H1 (cell line): ENCODE data around the gene ID2. TPM values are rescaled to one million over a fixed set of nuclear protein-coding genes. Genes with fewer than 3 reads are reported as not detected.

Source experiments
- ATF2 ChIP-seq: IDR thresholded peaks from 2 replicates; pipeline ENCODE4 v1.6.1; 2012; ENCODE audit warnings: low read length, inconsistent platforms
- CHD1 ChIP-seq: IDR thresholded peaks from 2 replicates; pipeline ENCODE4 v1.6.1; 2012; ENCODE audit warnings: low read depth, low read length, improper control_type of control experiment
- CHD2 ChIP-seq: IDR thresholded peaks from 2 replicates; pipeline ENCODE4 v1.6.1; 2012; ENCODE audit warnings: low read length, improper control_type of control experiment
- CTBP2 ChIP-seq: IDR thresholded peaks from 2 replicates; pipeline ENCODE4 v1.7.0; 2011; ENCODE audit warnings: borderline replicate concordance, mild to moderate bottlenecking, moderate library complexity, mixed read lengths, low read length; ENCODE audit not compliant: insufficient read depth, insufficient read length
- GABPA ChIP-seq: IDR thresholded peaks from 2 replicates; pipeline ENCODE4 v1.6.1; 2011; ENCODE audit warnings: mild to moderate bottlenecking, low read length, moderate library complexity, borderline replicate concordance; ENCODE audit not compliant: insufficient read depth
- GTF2F1 ChIP-seq: IDR thresholded peaks from 2 replicates; pipeline ENCODE4 v1.6.1; 2012; ENCODE audit warnings: low read depth, low read length, improper control_type of control experiment, borderline replicate concordance
- POLR2A ChIP-seq, 2 experiments: IDR thresholded peaks; 1 replicate in 1 of 2; 2 replicates in 1 of 2; pipeline ENCODE4 v1.6.1; 2011; ENCODE audit warnings: low read depth in 2 of 2, low read length in 2 of 2, mild to moderate bottlenecking in 2 of 2; ENCODE audit errors: control extremely low read depth in 1 of 2
- RAD21 ChIP-seq, 2 experiments: IDR thresholded peaks in 1 of 2; conservative IDR thresholded peaks in 1 of 2; 2 replicates each; pipeline ENCODE4 v1.6.1; 2011; ENCODE audit warnings: low read depth in 2 of 2, low read length in 2 of 2, improper control_type of control experiment in 1 of 2, inconsistent platforms in 1 of 2, mild to moderate bottlenecking in 1 of 2, moderate library complexity in 1 of 2
- RFX5 ChIP-seq: IDR thresholded peaks from 2 replicates; pipeline ENCODE4 v1.6.1; 2011; ENCODE audit warnings: low read depth, low read length, improper control_type of control experiment, borderline replicate concordance
- RNF2 ChIP-seq: fragments of 200-900, 300-1000 bp; sonication (generic); IDR thresholded peaks from 2 replicates; pipeline ENCODE4 v1.7.1; 2016; ENCODE audit warnings: borderline replicate concordance, low read depth, mild to moderate bottlenecking, antibody characterized with exemption, low read length; ENCODE audit not compliant: poor library complexity, severe bottlenecking; ENCODE audit errors: missing control alignments
- SP1 ChIP-seq: IDR thresholded peaks from 2 replicates; pipeline ENCODE4 v1.6.1; 2011; ENCODE audit warnings: low read depth, low read length
- SP2 ChIP-seq: IDR thresholded peaks from 2 replicates; pipeline ENCODE4 v1.6.1; 2012; ENCODE audit warnings: mild to moderate bottlenecking, low read length, inconsistent platforms
- TAF1 ChIP-seq: IDR thresholded peaks from 2 replicates; pipeline ENCODE4 v1.6.1; 2011; ENCODE audit warnings: mild to moderate bottlenecking, low read depth, low read length
- TCF12 ChIP-seq: IDR thresholded peaks from 2 replicates; pipeline ENCODE4 v1.6.1; 2011; ENCODE audit warnings: low read depth, mild to moderate bottlenecking, low read length
- ZNF274 ChIP-seq: IDR thresholded peaks from 2 replicates; pipeline ENCODE4 v1.7.0; 2012; ENCODE audit warnings: low read length, borderline replicate concordance; ENCODE audit errors: extremely low read depth
- polyA plus RNA-seq, 7 experiments: library from polyadenylated mRNA; depleted of rRNA in 3 of 7; stranded (reverse) in 5 of 7; unstranded in 2 of 7; fragments of >200 nt in 5 of 7; fragments of 200-250 nt in 2 of 7; gene quantifications; 1 replicate in 5 of 7; 2 replicates in 1 of 7; 4 replicates in 1 of 7; pipeline versions ENCODE4 v1.2.1 to v1.2.3, GENCODE V29; 2011 to 2013; ENCODE audit warnings: missing spikeins in 2 of 7, mixed read lengths in 2 of 7
- total RNA-seq: library from RNA; stranded (reverse); fragmentation: NEBNext Ultra II Directional; extraction: Animal tissue kit (Norgen Biotek cat#: 25700); gene quantifications from 2 replicates; pipeline ENCODE4 v1.2.1, GENCODE V29; 2021
- TF ChIP-seq, protein P1 (sequence below), 3 experiments: IDR thresholded peaks; 1 replicate in 2 of 3; 2 replicates in 1 of 3; pipeline versions ENCODE4 v1.5.1 to v1.6.1; 2011; ENCODE audit warnings: low read length in 3 of 3, mild to moderate bottlenecking in 3 of 3, inconsistent platforms in 2 of 3, low read depth in 1 of 3, moderate library complexity in 1 of 3; ENCODE audit not compliant: insufficient read depth in 1 of 3; ENCODE audit errors: control extremely low read depth in 1 of 3
- TF ChIP-seq, protein P2 (sequence below): IDR thresholded peaks from 2 replicates; pipeline ENCODE4 v1.6.1; 2011; ENCODE audit warnings: low read depth, mild to moderate bottlenecking, low read length; ENCODE audit not compliant: insufficient read depth

The ID2 gene
- total and polyA plus RNA-seq, 2 of the 8 experiments (the other 6 are each of a cell fraction or from before 2014, with no cell fraction given) = 36.7 to 214 TPM

DNA sequence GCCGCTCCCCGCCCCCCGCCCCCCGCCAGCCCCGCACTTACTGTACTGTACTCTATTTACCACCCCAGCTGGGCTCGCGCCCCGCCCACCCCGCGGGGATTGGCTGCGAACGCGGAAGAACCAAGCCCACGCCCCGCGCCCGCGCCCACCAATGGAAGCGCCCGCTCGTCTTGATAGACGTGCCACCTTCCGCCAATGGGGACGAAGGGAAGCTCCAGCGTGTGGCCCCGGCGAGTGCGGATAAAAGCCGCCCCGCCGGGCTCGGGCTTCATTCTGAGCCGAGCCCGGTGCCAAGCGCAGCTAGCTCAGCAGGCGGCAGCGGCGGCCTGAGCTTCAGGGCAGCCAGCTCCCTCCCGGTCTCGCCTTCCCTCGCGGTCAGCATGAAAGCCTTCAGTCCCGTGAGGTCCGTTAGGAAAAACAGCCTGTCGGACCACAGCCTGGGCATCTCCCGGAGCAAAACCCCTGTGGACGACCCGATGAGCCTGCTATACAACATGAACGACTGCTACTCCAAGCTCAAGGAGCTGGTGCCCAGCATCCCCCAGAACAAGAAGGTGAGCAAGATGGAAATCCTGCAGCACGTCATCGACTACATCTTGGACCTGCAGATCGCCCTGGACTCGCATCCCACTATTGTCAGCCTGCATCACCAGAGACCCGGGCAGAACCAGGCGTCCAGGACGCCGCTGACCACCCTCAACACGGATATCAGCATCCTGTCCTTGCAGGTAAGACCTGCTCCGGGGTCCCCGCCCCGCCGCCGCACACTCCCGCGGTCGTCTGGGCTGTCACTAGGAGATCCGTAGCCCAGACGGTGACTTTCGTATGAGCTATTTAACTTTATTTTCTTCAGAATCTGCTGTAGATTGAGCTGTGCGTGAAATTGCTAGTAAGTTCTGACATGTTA lies at the start of gene ID2 (continued):
- TF ChIP-seq ZNF274 = no peak
- no peak for TF ChIP-seq GABPA
- TF ChIP-seq TCF12 = 0 out of 2 replicates have a peak, but pooled peaks have one; percentile 42
- peak; percentile 61 for TF ChIP-seq SP2
- peak; percentile 99 to 100 for TF ChIP-seq POLR2A (IDR thresholded peaks at IDR 0.05; ENCODE audit: control extremely low read depth in 1 of 2, low read depth in 2 of 2, low read length in 2 of 2)
- peak; percentile 86 for TF ChIP-seq CHD2
- TF ChIP-seq, protein P1, sequence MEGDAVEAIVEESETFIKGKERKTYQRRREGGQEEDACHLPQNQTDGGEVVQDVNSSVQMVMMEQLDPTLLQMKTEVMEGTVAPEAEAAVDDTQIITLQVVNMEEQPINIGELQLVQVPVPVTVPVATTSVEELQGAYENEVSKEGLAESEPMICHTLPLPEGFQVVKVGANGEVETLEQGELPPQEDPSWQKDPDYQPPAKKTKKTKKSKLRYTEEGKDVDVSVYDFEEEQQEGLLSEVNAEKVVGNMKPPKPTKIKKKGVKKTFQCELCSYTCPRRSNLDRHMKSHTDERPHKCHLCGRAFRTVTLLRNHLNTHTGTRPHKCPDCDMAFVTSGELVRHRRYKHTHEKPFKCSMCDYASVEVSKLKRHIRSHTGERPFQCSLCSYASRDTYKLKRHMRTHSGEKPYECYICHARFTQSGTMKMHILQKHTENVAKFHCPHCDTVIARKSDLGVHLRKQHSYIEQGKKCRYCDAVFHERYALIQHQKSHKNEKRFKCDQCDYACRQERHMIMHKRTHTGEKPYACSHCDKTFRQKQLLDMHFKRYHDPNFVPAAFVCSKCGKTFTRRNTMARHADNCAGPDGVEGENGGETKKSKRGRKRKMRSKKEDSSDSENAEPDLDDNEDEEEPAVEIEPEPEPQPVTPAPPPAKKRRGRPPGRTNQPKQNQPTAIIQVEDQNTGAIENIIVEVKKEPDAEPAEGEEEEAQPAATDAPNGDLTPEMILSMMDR (IDR thresholded peaks at IDR 0.05; ENCODE audit: control extremely low read depth in 1 of 3, insufficient read depth in 1 of 3, low read depth in 1 of 3, low read length in 3 of 3) = no peak
- peak; percentile 96 for TF ChIP-seq GTF2F1
- TF ChIP-seq CHD1 = no peak
- TF ChIP-seq, protein P2, sequence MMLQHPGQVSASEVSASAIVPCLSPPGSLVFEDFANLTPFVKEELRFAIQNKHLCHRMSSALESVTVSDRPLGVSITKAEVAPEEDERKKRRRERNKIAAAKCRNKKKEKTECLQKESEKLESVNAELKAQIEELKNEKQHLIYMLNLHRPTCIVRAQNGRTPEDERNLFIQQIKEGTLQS = no peak
- TF ChIP-seq CTBP2 = no peak
- TF ChIP-seq SP1 = peak; percentile 94
- no peak for TF ChIP-seq RNF2
- peak; percentile 19 to 27; a peak in 2 of 4 replicates for TF ChIP-seq RAD21 (IDR thresholded peaks at IDR 0.05 in 1 of 2, conservative IDR thresholded peaks at IDR 0.05 in 1 of 2; ENCODE audit: low read depth in 2 of 2, low read length in 2 of 2)
- TF ChIP-seq ATF2 = no peak
- peak; percentile 100 for TF ChIP-seq TAF1
- TF ChIP-seq RFX5 = no peak
